K562 (cell line): ENCODE measurements around the gene WIPF2. TPM values are rescaled to one million over a fixed set of nuclear protein-coding genes. Genes with fewer than 3 reads are reported as not detected.

Experiments used
- ATAC-seq: fragments of 200-7000 bp; cut with Tn5 transposase; 3 replicates; pipeline ENCODE4 v1.9.1; 2020; ENCODE audit warnings: moderate library complexity
- BruUV-seq: library from RNA; stranded (reverse); fragments of 400-500 nt; replicated peaks from 2 replicates; lab custom pipeline; 2021; lab: Mats Ljungman, UMichigan
- CTCF ChIA-PET: fragments of 300-600 bp; formaldehyde crosslinking; extraction: SDS; loops from one replicate; lab custom pipeline; 2021; ENCODE audit warnings: low intra/inter-chr PET ratio; lab: Yijun Ruan, JAX
- POLR2A ChIA-PET: fragments of 300-600, 350-650 bp; sonication (Branson Sonifier 250); formaldehyde crosslinking; extraction: SDS; loops from one replicate; lab custom pipeline; 2021; ENCODE audit warnings: antibody characterized with exemption, inconsistent platforms; lab: Yijun Ruan, JAX
- DNase-seq, 4 experiments: peaks; one replicate each; pipeline versions ENCODE4 v3.0.0 to v3.0.0-alpha.2; 2011 to 2018; ENCODE audit warnings: low spot score in 3 of 4, mixed read lengths in 3 of 4; ENCODE audit errors: extremely low read depth in 1 of 4
- FAIRE-seq: peaks from 2 replicates; lab custom pipeline; 2011; peaks lifted over from hg19 to GRCh38; lab: Jason Lieb, UNC
- H2AFZ ChIP-seq: 2 replicates; pipeline ENCODE4 v1.6.0; 2011; ENCODE audit warnings: low read depth, low read length, control low read depth, inconsistent platforms
- H3K27ac ChIP-seq: fragments of 200-600 bp; 3 replicates; pipeline ENCODE4 v1.8.0; 2011; ENCODE audit warnings: low read depth, mild to moderate bottlenecking, control low read depth, inconsistent platforms, low read length, moderate library complexity, mixed read lengths; ENCODE audit errors: extremely low read depth
- H3K27me3 ChIP-seq, 2 experiments: fragments of 300-600 bp in 1 of 2; 2 replicates in 1 of 2; 3 replicates in 1 of 2; pipeline versions ENCODE4 v1.6.0 to v1.8.0; 2011; ENCODE audit warnings: inconsistent platforms in 2 of 2, low read length in 2 of 2, mild to moderate bottlenecking in 1 of 2, mixed read lengths in 1 of 2, moderate library complexity in 1 of 2; ENCODE audit not compliant: control insufficient read depth in 2 of 2, insufficient read depth in 2 of 2
- H3K36me3 ChIP-seq: fragments of 300-600 bp; 3 replicates; pipeline ENCODE4 v1.8.0; 2011; ENCODE audit warnings: mild to moderate bottlenecking, low read length, inconsistent platforms; ENCODE audit not compliant: control insufficient read depth, insufficient read depth
- H3K4me1 ChIP-seq, 2 experiments: fragments of 200-600 bp in 1 of 2; replicated peaks in 1 of 2; 2 replicates in 1 of 2; 3 replicates in 1 of 2; pipeline versions ENCODE4 v1.5.1 to v1.8.0; 2011; ENCODE audit warnings: inconsistent platforms in 2 of 2, low read length in 2 of 2, mild to moderate bottlenecking in 1 of 2, mixed read lengths in 1 of 2, moderate library complexity in 1 of 2; ENCODE audit not compliant: control insufficient read depth in 2 of 2, insufficient read depth in 2 of 2
- H3K4me2 ChIP-seq: 2 replicates; pipeline ENCODE4 v1.6.1; 2011; ENCODE audit warnings: low read length, control low read depth, inconsistent platforms, mixed read lengths; ENCODE audit not compliant: insufficient read depth
- H3K4me3 ChIP-seq: fragments of 200-600 bp; sonication (generic), shearing (Covaris generic); 2 replicates; pipeline ENCODE4 v1.5.1; 2016; ENCODE audit warnings: control low read depth, inconsistent platforms
- H3K79me2 ChIP-seq: fragments of 200-600 bp; 3 replicates; pipeline ENCODE4 v1.8.0; 2011; ENCODE audit warnings: low read length, inconsistent platforms; ENCODE audit not compliant: control insufficient read depth, insufficient read depth
- H3K9ac ChIP-seq, 2 experiments: 2 replicates each; pipeline versions ENCODE4 v1.6.0 to v1.6.1; 2011; ENCODE audit warnings: low read depth in 2 of 2, low read length in 2 of 2, control low read depth in 1 of 2, inconsistent platforms in 1 of 2, mild to moderate bottlenecking in 1 of 2, mixed read lengths in 1 of 2; ENCODE audit not compliant: insufficient read depth in 1 of 2
- H3K9me1 ChIP-seq: one replicate; pipeline ENCODE4 v1.6.0; 2011; ENCODE audit warnings: inconsistent platforms, mild to moderate bottlenecking, low read length, moderate library complexity; ENCODE audit not compliant: control insufficient read depth, insufficient read depth
- H3K9me3 ChIP-seq: replicated peaks from 2 replicates; pipeline ENCODE4 v1.5.1; 2011; ENCODE audit warnings: low read depth, low read length, inconsistent platforms; ENCODE audit not compliant: control insufficient read depth, insufficient read depth
- H4K20me1 ChIP-seq: replicated peaks from 2 replicates; pipeline ENCODE4 v1.6.1; 2011; ENCODE audit warnings: low read length, inconsistent platforms, mixed read lengths; ENCODE audit not compliant: control insufficient read depth, insufficient read depth
- ARID1B ChIP-seq: fragments of 450-650 bp; IDR thresholded peaks from 2 replicates; pipeline ENCODE4 v1.6.1; 2016; ENCODE audit warnings: antibody characterized with exemption, mild to moderate bottlenecking, inconsistent platforms
- ATF3 ChIP-seq, 2 experiments: fragments of 450-650 bp in 1 of 2; sonication (generic) in 1 of 2; formaldehyde crosslinking in 1 of 2; IDR thresholded peaks in 1 of 2; conservative IDR thresholded peaks in 1 of 2; 2 replicates each; pipeline versions ENCODE4 v1.6.1 to v1.8.1; 2016 to 2023; ENCODE audit warnings: mild to moderate bottlenecking in 2 of 2, moderate library complexity in 2 of 2, inconsistent platforms in 1 of 2, missing genetic modification reagents in 1 of 2
- DPF2 ChIP-seq: fragments of 450-650 bp; IDR thresholded peaks from 2 replicates; pipeline ENCODE4 v1.6.1; 2016
- ERF ChIP-seq: fragments of 450-650 bp; formaldehyde crosslinking; IDR thresholded peaks from 2 replicates; pipeline ENCODE4 v1.4.0; 2020; ENCODE audit warnings: mild to moderate bottlenecking, mixed read lengths
- HMGN3 ChIP-seq: IDR thresholded peaks from 2 replicates; pipeline ENCODE4 v1.6.1; 2011; ENCODE audit warnings: borderline replicate concordance, low read depth, mild to moderate bottlenecking, mixed read lengths, low read length; ENCODE audit not compliant: insufficient read length; ENCODE audit errors: extremely low read depth
- JUN ChIP-seq, 2 experiments: sonication (generic) in 1 of 2; formaldehyde crosslinking in 1 of 2; IDR thresholded peaks; 2 replicates each; pipeline versions ENCODE4 v1.6.1 to v1.8.0; 2012 to 2022; ENCODE audit warnings: borderline replicate concordance in 2 of 2, mild to moderate bottlenecking in 2 of 2, improper control_type of control experiment in 1 of 2, low read depth in 1 of 2, low read length in 1 of 2, missing genetic modification reagents in 1 of 2
- JUND ChIP-seq, 2 experiments: IDR thresholded peaks; 2 replicates in 1 of 2; 3 replicates in 1 of 2; pipeline ENCODE4 v1.6.1; 2011; ENCODE audit warnings: borderline replicate concordance in 2 of 2, low read depth in 2 of 2, low read length in 2 of 2, improper control_type of control experiment in 1 of 2, missing biosample characterization in 1 of 2, missing genetic modification characterization in 1 of 2, missing genetic modification reagents in 1 of 2
- MEIS2 ChIP-seq: fragments of 450-650 bp; IDR thresholded peaks from 2 replicates; pipeline ENCODE4 v1.6.1; 2014; ENCODE audit warnings: mild to moderate bottlenecking; ENCODE audit not compliant: partially characterized antibody
- MTA2 ChIP-seq: fragments of 450-650 bp; IDR thresholded peaks from 2 replicates; pipeline ENCODE4 v1.6.1; 2016; ENCODE audit warnings: low read depth
- MXI1 ChIP-seq: IDR thresholded peaks from 2 replicates; pipeline ENCODE4 v1.6.1; 2011; ENCODE audit warnings: low read depth, mild to moderate bottlenecking, improper control_type of control experiment, low read length
- NFE2 ChIP-seq: IDR thresholded peaks from 2 replicates; pipeline ENCODE4 v1.6.1; 2014; ENCODE audit warnings: antibody characterized with exemption, low read depth
- PBX2 ChIP-seq, 2 experiments: IDR thresholded peaks in 1 of 2; conservative IDR thresholded peaks in 1 of 2; 2 replicates each; pipeline ENCODE4 v1.6.1; 2016; ENCODE audit warnings: low read depth in 2 of 2, mild to moderate bottlenecking in 1 of 2, missing compliant biosample characterization in 1 of 2, missing genetic modification characterization in 1 of 2, moderate library complexity in 1 of 2
- SMARCA4 ChIP-seq: fragments of 450-650 bp; IDR thresholded peaks from 2 replicates; pipeline ENCODE4 v1.6.1; 2016
- ZNF354B ChIP-seq: fragments of 250-450 bp; sonication (Bioruptor Pico); IDR thresholded peaks from 2 replicates; pipeline ENCODE4 v1.4.0; 2020
- ZNF696 ChIP-seq: fragments of 250-450 bp; sonication (Bioruptor Pico); conservative IDR thresholded peaks from 2 replicates; pipeline ENCODE4 v1.4.0; 2020; ENCODE audit warnings: mild to moderate bottlenecking, moderate library complexity
- in situ Hi-C: fragments of 300-500 bp; cut with MboI; formaldehyde crosslinking; loops from 4 replicates; pipeline ENCODE4 v1.15.0; 2018; ENCODE audit warnings: inconsistent platforms, mixed read lengths
- intact Hi-C: fragments of 100-400 bp; cut with micrococcal nuclease; formaldehyde crosslinking; loops from 2 replicates; pipeline ENCODE4 v1.14.2; 2022
- polyA plus RNA-seq, 8 experiments: library from polyadenylated mRNA; depleted of rRNA in 4 of 8; stranded (reverse) in 5 of 8; unstranded in 3 of 8; fragments of >200 nt; fragmentation: Nextera tagmentation in 2 of 8; fragmentation: Illumina TruSeq in 1 of 8; extraction: Ambion mirVana in 2 of 8; extraction: Trizol in 1 of 8; gene quantifications; 2 replicates each; pipeline versions ENCODE4 v1.2.1 to v1.2.3, GENCODE V29; 2011 to 2014; ENCODE audit warnings: inconsistent platforms in 1 of 8, missing spikeins in 1 of 8
- total RNA-seq, 7 experiments: library from RNA; depleted of rRNA in 6 of 7; stranded (reverse); fragments of >200 nt in 6 of 7; fragmentation: Illumina TruSeq in 2 of 7; extraction: Trizol in 2 of 7; gene quantifications; 2 replicates each; pipeline versions ENCODE4 v1.2.1 to v1.2.3, GENCODE V29; 2011 to 2021; ENCODE audit warnings: low replicate concordance in 1 of 7
- TF ChIP-seq, protein P1 (sequence below): fragments of 450-650 bp; IDR thresholded peaks from 2 replicates; pipeline ENCODE4 v1.6.1; 2016; ENCODE audit warnings: borderline replicate concordance

Gene WIPF2
- total and polyA plus RNA-seq, 9 of the 15 experiments (the other 6 are each of a cell fraction or from before 2014, with no cell fraction given): 3.6 to 15.0 (median 5.3) TPM

DNA sequence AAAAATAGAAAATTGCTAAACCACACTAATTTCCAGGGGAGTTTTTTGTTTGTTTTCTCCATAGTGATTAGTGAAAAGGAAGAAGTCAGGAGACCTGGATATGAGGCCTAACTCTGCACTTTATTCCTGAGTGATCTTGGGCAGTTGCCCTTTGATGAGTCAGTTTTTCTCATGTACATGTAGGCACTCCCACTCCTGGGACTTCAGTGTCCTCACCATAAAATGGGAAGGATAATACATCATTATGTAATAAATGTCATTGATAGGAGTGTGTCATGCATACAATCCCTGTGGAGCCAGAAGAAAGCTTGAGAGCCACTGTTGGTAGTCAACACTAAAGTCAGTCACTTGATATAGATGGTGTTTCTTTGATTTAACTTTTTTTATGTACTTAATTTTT, 32.5 kb downstream of the WIPF2 start:
- H3K4me1 ChIP-seq: peaks cover 4 to 7% of the 10 kb centered on the region in 2 experiments; a peak in 2 of 5 replicates
- in situ Hi-C loops (no loop called here), intact Hi-C loops (no loop called here)
- no peaks in the 10 kb centered on the region for H3K9me1 ChIP-seq
- no peaks in the 10 kb centered on the region for H3K9me3 ChIP-seq
- H3K27ac ChIP-seq: no peak overlapping the region
- CTCF ChIA-PET: no interaction called here
- no TSS peak for BruUV-seq
- H3K4me3 ChIP-seq: no peak overlapping the region
- H3K36me3 ChIP-seq: peaks cover 6% of the 10 kb centered on the region; the same call in 1 of the 3 replicates
- no peaks in the 10 kb centered on the region for H3K27me3 ChIP-seq
- DNase-seq (peak in 3 of 4 experiments; percentile 30 to 38 (median 32)), ATAC-seq (peak; percentile 32; the same call in 1 of the 3 replicates), FAIRE-seq (peak; percentile 56)
- H3K79me2 ChIP-seq: peaks cover 29% of the 10 kb centered on the region
- no peaks in the 10 kb centered on the region for H4K20me1 ChIP-seq
- H2AFZ ChIP-seq: no peak overlapping the region
- no peak overlapping the region for H3K9ac ChIP-seq
- POLR2A ChIA-PET: no interaction called here
- no peak overlapping the region for H3K4me2 ChIP-seq
- TF ChIP-seq JUND (IDR thresholded peaks at IDR 0.05; ENCODE audit: borderline replicate concordance, low read depth, low read length) (peak; percentile 74; the same call in 1 of the 2 replicates), JUND (tag; IDR thresholded peaks at IDR 0.05; ENCODE audit: borderline replicate concordance, low read depth, low read length) (peak; percentile 80; the same call in 2 of the 3 replicates), JUN (IDR thresholded peaks at IDR 0.05; ENCODE audit: borderline replicate concordance, low read depth, low read length) (0 out of 2 replicates have a peak, but pooled peaks have one; percentile 36), JUN (CRISPR knock-in tag; IDR thresholded peaks at IDR 0.05; ENCODE audit: borderline replicate concordance) (no peak), MXI1 (no peak), NFE2 (no peak), ATF3 (IDR thresholded peaks at IDR 0.05) (peak; percentile 59), ATF3 (CRISPR knock-in tag; conservative IDR thresholded peaks at IDR 0.05) (no peak), ZNF696 (CRISPR knock-in tag) (no peak), ARID1B (0 out of 2 replicates have a peak, but pooled peaks have one; percentile 9), DPF2 (0 out of 2 replicates have a peak, but pooled peaks have one; percentile 14), MEIS2 (peak; percentile 74), HMGN3 (no peak), ERF (CRISPR knock-in tag) (no peak), MTA2 (no peak), SMARCA4 (0 out of 2 replicates have a peak, but pooled peaks have one; percentile 15), PBX2 (CRISPR knock-in tag; IDR thresholded peaks at IDR 0.05; ENCODE audit: low read depth) (no peak), PBX2 (tag; conservative IDR thresholded peaks at IDR 0.05; ENCODE audit: low read depth) (peak; percentile 79), ZNF354B (CRISPR knock-in tag) (no peak)
- TF ChIP-seq, protein P1, sequence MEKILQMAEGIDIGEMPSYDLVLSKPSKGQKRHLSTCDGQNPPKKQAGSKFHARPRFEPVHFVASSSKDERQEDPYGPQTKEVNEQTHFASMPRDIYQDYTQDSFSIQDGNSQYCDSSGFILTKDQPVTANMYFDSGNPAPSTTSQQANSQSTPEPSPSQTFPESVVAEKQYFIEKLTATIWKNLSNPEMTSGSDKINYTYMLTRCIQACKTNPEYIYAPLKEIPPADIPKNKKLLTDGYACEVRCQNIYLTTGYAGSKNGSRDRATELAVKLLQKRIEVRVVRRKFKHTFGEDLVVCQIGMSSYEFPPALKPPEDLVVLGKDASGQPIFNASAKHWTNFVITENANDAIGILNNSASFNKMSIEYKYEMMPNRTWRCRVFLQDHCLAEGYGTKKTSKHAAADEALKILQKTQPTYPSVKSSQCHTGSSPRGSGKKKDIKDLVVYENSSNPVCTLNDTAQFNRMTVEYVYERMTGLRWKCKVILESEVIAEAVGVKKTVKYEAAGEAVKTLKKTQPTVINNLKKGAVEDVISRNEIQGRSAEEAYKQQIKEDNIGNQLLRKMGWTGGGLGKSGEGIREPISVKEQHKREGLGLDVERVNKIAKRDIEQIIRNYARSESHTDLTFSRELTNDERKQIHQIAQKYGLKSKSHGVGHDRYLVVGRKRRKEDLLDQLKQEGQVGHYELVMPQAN: no peak
